H7 (cell line): ENCODE results near the gene OOSP3. TPM values are rescaled to one million over a fixed set of nuclear protein-coding genes. Genes with fewer than 3 reads are reported as not detected.
"Not testable (repeated sequence)": the region's sequence is repeated elsewhere in the genome, so short reads cannot be mapped to it uniquely, and the experiment has no call there.

Experiments
- DNase-seq: peaks from one replicate; pipeline ENCODE4 v3.0.0; 2012
- H3K27me3 ChIP-seq: 2 replicates; pipeline ENCODE4 v1.6.0; 2011; ENCODE audit warnings: mild to moderate bottlenecking, low read length; ENCODE audit not compliant: control insufficient read depth, insufficient read depth
- H3K36me3 ChIP-seq: replicated peaks from 2 replicates; pipeline ENCODE4 v1.5.1; 2011; ENCODE audit warnings: low read length; ENCODE audit not compliant: control insufficient read depth, insufficient read depth
- H3K4me3 ChIP-seq: 2 replicates; pipeline ENCODE4 v1.5.1; 2011; ENCODE audit warnings: low read depth, mild to moderate bottlenecking, control low read depth, low read length, moderate library complexity; ENCODE audit not compliant: insufficient read depth
- total RNA-seq: library from RNA; depleted of rRNA; stranded (reverse); fragments of >200 nt; shearing (Covaris generic); gene quantifications from 2 replicates; pipeline ENCODE4 v1.2.3, GENCODE V29; 2014; rRNA removed

OOSP3 gene, protein sequence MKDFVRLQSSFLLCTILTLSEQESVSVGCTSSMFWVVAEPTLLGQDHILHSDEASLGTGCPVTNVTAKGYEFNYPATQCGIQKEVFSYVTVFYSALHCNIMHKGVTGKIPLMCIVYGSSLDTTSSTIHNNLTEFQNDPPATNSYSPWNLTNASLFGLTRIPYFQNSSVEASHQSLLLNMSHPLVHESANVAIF
- not detected in 2 replicates for total RNA-seq

- no peak within 1 kb of the TSS for H3K4me3 ChIP-seq
- H3K27me3 ChIP-seq: no peaks in the 10 kb centered on the region
- no peak for DNase-seq
- no peaks in the 10 kb centered on the region for H3K36me3 ChIP-seq
Observed at GRCh38 chr11:59878575-59878974, at the start of gene OOSP3. Gene OOSP3 (plus strand): TSS chr11:59878782. CDS start chr11:59878809, 27 bp downstream.

DNA sequence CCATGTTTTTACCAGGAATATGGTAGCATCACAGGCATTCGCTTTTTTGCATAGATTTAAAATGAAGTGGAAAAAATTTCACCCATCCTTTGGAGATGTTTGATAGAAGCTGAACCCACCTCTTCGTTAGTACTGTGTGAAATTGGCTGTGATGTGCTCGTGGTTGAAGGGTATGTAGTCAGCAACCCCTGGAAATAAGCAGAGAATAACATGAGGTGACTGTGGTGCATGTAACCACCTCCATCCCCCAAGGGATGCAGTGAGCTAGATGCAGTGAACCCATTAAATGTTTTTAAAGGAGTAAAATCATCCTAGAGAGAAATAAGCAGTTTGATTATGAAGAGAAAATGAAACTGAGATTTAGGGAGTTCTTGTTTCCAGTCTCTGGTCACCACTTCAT is 49.2 kb upstream of the OOSP3 start:
- no peak for DNase-seq
- Histone ChIP-seq H3K36me3 (no peaks in the 10 kb centered on the region), H3K27me3 (no peaks in the 10 kb centered on the region), H3K4me3 (no peak overlapping the region)

DNA sequence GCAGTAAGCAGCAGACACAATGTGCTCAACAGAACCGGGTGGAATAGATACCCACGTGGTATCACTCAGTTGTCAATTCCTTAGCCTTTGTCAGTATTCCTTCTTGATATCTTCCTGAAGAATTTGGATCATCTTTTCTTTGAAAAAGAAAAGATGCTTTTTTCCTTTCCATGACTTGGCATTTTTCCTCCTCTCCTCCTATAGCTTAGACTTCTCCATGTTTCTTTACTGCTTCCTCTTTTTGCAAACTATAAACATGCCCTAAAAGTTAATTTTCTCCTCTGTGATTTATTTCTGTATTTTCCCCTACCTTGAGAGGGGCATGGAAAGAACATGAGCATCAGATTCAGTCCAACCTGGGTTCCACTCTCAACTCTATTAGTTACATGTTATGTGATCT is 45.0 kb upstream of the OOSP3 start:
- no peak for DNase-seq
- no peaks in the 10 kb centered on the region for H3K36me3 ChIP-seq

GRCh38 chr11:59839615-59840014 is 39.0 kb upstream of the OOSP3 start:
- no peaks in the 10 kb centered on the region for H3K36me3 ChIP-seq
- H3K4me3 ChIP-seq: no peak overlapping the region
- no peaks in the 10 kb centered on the region for H3K27me3 ChIP-seq
- DNase-seq: no peak

More for the DNA sequence above, 45.0 kb upstream of the OOSP3 start:
- H3K27me3 ChIP-seq: no peaks in the 10 kb centered on the region
- no peak overlapping the region for H3K4me3 ChIP-seq

DNA sequence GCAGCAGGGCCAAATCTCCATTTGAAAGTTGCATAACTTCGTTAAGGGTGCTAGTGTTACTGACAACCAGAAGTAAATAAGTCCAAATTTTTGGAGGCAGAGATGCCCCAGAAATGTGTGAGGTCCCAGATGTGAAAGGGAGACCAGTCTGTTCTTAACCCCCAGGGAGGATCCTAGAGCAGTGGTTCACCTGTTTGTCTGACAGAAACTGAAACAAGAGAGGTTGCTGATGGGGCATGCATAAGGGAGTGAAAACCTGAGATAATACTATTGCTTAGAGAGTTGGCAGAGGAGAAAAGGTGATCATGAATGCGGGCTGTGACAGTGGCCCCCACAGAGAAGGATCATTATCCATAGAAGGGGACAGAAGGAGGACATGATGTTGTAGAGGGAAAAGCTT is 37.1 kb upstream of the OOSP3 start:
- H3K4me3 ChIP-seq: no peak overlapping the region
- no peak for DNase-seq
- H3K36me3 ChIP-seq: no peaks in the 10 kb centered on the region
- H3K27me3 ChIP-seq: no peaks in the 10 kb centered on the region

DNA sequence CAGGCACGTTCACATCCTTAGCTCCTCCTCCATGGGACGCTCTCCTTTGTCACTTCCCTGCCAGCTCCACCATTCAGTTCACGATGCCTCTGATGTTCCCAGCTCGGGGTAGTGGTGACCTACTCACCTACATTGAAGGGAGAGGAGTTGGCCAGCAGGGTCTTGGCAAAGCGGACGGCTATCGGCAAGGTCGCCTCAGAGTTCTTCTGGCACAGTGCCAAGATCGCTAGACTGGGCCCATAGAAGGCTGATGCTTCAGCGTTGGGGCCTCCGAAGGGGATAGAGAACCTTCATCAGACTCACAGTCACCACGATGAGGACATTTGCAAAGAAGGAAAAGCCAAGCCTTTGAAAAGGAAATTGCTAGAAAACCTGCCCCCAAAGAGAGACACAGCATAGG is 36.3 kb upstream of the OOSP3 start:
- Histone ChIP-seq H3K36me3 (no peaks in the 10 kb centered on the region), H3K27me3 (no peaks in the 10 kb centered on the region), H3K4me3 (no peak overlapping the region)
- no peak for DNase-seq

DNA sequence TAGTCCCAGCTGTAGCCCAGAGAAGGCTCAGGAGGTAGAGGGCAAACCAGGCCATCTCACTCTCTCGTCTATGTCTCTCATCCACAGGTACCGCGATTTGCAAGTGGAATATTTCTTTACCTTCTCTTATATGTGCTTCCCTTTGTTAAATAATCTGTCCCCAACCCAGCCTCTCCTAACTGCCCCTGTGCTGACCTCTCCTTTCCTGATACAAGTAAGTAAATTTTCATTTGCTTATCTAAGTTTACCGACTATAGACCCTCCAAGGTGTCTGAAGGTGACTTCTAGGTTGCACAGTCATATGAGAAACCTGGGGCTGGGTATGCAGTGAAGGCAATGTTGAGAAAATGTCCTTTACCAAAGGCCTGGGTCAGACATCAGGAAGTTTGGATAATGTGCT is 33.2 kb upstream of the OOSP3 start, which contains the start of gene CBLIF:
CBLIF (minus strand) TSS at position 101 of the 400 bp plus-strand sequence; CDS start at position 55, 46 bp downstream.
- no peak for DNase-seq
- Histone ChIP-seq H3K36me3 (no peaks in the 10 kb centered on the region), H3K4me3 (no peak within 1 kb of the TSS), H3K27me3 (no peaks in the 10 kb centered on the region)

DNA sequence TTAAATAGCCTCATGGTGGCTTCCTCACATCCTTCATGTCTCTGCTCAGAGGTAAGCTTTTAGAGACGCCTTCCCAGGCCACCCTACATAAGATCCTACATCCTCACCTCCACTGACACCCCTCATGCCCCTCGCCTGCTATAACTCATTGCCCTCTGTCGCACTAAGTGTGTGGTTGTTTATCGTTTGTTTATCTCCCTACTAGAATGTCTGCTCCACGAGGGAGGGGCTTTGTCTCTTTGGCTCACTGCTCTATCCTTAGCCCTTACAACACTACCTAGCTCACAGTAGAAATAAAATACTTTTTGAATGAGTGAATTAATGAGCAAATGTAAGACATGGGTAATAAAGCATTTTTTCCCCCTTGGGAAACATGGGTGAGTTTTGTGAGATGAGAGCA is 32.0 kb upstream of the OOSP3 start:
- Histone ChIP-seq H3K36me3 (no peaks in the 10 kb centered on the region), H3K4me3 (no peak overlapping the region), H3K27me3 (no peaks in the 10 kb centered on the region)
- no peak for DNase-seq

- no peak for DNase-seq
- Histone ChIP-seq H3K4me3 (no peak overlapping the region), H3K27me3 (no peaks in the 10 kb centered on the region), H3K36me3 (no peaks in the 10 kb centered on the region)
Observed at GRCh38 chr11:59847626-59848025, 31.0 kb upstream of the OOSP3 start.

GRCh38 chr11:59848439-59848838 is 30.1 kb upstream of the OOSP3 start:
- H3K4me3 ChIP-seq, DNase-seq: not testable (repeated sequence)

DNA sequence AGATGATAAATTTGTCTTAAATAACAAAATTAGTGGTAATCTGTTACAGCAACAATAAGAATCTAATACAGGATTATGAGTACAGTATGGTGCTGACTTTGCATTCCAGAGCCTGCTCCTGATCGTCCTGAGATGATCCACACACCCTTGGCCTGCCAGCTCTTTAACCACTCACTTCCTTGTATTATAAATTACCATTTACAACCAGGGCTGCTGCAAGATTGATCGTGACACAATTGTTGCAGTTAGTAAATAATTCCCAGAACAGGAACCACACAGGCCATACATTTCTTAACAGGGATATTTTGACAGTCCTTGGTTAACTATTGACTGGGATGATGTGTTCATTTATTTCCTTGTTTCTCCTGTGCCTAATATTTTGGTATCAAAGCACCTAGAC is 29.5 kb upstream of the OOSP3 start:
- Histone ChIP-seq H3K4me3 (no peak overlapping the region), H3K27me3 (no peaks in the 10 kb centered on the region), H3K36me3 (no peaks in the 10 kb centered on the region)
- DNase-seq: no peak

More at GRCh38 chr11:59848439-59848838, 30.1 kb upstream of the OOSP3 start:
- H3K36me3 ChIP-seq, H3K27me3 ChIP-seq: not testable (repeated sequence)

DNA sequence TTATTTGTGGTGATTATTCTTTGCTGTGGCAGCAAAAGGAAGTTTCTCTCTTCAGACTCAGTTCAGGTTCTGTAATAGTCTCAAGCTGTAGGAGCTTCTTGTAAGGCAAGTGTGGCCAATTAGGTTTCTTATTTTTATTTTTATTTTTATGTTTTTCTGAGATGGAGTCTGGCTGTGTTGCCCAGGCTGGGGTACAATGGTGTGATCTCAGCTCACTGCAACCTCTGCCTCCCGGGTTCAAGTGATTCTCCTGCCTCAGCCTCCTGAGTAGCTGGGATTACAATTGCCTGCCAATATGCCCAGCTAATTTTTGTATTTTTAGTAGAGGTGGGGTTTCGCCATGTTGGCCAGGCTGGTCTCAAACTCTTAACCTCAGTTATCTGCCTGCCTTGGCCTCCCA is 29.0 kb upstream of the OOSP3 start:
- not testable (repeated sequence) for H3K4me3 ChIP-seq, DNase-seq, H3K27me3 ChIP-seq, H3K36me3 ChIP-seq

DNA sequence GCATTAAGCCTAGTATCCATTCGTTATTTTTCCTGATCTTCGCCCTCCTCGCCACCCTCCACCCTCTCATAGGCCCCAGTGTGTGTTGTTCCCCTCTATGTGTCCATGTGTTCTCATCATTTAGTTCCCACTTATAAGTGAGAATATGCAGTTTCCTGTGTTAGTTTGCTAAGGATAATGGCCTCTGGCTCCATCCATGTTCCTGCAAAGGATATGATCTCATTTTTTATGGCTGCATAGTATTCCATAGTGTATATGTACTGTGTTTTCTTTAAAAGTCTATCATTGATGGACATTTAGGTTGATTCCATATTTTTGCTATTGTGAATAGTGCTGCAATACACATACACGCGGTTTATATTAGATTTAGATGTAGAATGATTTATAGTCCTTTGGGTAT is 27.2 kb upstream of the OOSP3 start:
- H3K36me3 ChIP-seq, H3K27me3 ChIP-seq, DNase-seq, H3K4me3 ChIP-seq: not testable (repeated sequence)

DNA sequence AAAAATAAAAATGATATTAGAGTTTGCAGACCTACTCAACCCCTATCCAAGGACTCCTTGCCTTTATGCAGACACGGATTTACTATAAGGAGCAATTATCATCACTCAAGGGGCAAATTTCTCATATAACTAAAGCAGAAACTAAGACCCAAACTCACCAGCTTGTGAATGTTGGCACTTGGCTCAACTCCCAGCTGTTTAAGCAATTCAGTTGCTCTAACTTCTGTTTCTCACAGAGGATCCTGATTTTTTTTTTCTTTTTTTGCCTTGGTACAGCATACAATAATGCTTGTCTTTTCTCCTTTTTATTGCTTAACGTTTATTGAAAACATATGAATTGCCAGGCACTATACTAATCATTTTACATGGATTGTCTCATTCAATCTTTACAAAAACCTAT is 23.7 kb upstream of the OOSP3 start:
- H3K4me3 ChIP-seq: no peak overlapping the region
- H3K27me3 ChIP-seq: no peaks in the 10 kb centered on the region
- no peak for DNase-seq

DNA sequence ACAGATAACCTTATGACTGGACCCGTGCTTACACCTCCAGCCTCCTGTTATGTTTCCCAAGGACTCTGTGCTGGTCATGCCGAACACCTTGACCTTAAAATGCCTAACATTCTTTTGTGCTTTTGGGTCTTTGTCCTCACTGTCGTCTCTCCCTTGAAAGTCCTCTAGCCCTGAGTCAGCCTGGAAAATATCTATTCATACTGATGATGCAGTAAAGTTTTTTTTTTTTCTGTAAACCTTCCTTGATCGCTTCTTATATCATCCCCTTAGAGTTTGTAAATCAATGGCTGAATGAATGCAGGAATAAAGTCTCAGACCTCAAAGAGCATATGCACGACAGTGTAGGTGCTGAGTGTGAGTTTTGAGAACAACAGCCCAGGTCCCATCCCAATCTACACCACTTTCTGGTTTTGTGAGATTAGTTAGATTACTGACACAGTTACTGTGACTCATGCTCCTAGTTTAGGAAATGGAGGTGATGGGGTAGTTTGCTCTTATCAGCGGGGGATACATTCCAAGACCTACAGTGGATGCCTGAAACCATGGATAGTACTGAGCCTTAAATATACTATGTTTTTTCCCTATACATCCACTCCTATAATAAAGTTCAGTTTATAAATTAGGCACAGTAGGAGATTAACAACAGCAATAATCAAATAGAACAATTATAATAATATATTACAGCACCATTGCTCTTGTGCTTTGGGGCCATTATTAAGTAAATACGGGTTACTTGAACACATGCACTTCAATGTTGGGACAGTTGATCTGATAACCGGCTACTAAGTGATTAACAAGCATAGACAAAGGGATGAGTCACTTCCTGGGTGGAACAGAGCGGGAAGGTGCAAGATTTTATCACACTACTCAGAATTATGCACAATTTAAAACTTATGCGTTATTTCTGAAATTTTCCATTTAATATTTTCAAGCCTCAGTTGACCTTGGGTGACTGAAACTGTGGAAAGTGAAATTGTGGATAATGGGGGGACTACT is 20.8 kb upstream of the OOSP3 start:
- no peak overlapping the region for H3K4me3 ChIP-seq
- H3K36me3 ChIP-seq: no peaks in the 10 kb centered on the region
- H3K27me3 ChIP-seq: no peaks in the 10 kb centered on the region
- DNase-seq: no peak

More for the DNA sequence above, 23.7 kb upstream of the OOSP3 start:
- no peaks in the 10 kb centered on the region for H3K36me3 ChIP-seq
